ENCODE results near the gene MYRIP.
"Not testable (repeated sequence)": the region's sequence is repeated elsewhere in the genome, so short reads cannot be mapped to it uniquely, and the experiment has no call there.

Gene MYRIP

DNA sequence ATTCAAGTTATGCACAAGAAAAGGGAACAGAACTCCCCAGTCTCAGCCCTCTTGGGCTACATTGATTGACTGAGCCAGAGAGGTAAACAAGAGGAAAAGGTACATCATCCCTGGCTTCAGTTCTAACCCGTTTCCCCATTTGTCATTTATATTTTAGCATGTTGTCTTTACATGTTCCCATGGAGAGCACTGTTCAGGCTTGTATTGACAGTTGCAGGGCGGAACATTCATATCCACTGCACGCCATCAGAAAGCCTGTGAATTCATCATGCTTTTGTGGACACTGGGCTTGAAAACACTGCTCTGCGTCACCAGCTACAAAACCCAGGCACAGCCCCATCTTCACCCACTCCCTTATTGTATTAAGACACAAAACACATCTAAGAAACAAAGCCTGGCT, 259.2 kb downstream of the MYRIP start:
- TF ChIP-seq FOXP2 (optimal IDR thresholded peaks at IDR 0.05; ENCODE audit: control extremely low read depth, extremely low read length, insufficient read depth) (no peak), EZH2 (IDR thresholded peaks at IDR 0.05) (no peak), POLR2AphosphoS5 (IDR thresholded peaks at IDR 0.05; ENCODE audit: borderline replicate concordance, low read depth, low read length) (no peak)
- H3K9ac ChIP-seq (ENCODE audit: insufficient read length): no peak overlapping the region
- no peak for DNase-seq (ENCODE audit: low read depth, low spot score)
- no peak overlapping the region for H3K4me3 ChIP-seq
- no peak overlapping the region for H3K27ac ChIP-seq
- no peaks in the 10 kb centered on the region for H3K36me3 ChIP-seq (ENCODE audit: insufficient read depth, low read length)
- H3K9me3 ChIP-seq (ENCODE audit: low read depth, low read length): no peaks in the 10 kb centered on the region

DNA sequence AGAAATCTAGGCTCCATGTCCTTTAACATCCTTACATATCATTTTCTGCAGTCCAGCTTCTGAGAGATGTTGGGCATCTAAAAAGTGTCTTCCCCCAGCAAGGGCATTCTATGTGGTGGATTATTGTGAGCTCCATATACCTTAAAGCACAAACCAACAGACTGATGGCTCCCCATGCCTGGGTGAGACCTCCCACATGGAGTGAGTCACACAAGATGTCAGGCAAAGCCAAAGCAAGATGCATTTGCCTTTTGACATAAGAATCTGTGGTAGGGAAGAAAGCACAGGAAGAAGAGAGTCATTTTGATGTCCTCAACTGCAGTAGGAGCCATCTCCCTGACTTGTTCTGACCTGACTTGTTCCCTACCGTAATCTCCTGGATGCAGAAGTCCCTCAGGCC, 261.4 kb downstream of the MYRIP start:
- no peaks in the 10 kb centered on the region for H3K9me3 ChIP-seq (ENCODE audit: low read depth, low read length)
- no peak overlapping the region for H3K9ac ChIP-seq (ENCODE audit: insufficient read length)
- no peak for TF ChIP-seq POLR2AphosphoS5 (IDR thresholded peaks at IDR 0.05; ENCODE audit: borderline replicate concordance, low read depth, low read length)
- no peak for TF ChIP-seq FOXP2 (optimal IDR thresholded peaks at IDR 0.05; ENCODE audit: control extremely low read depth, extremely low read length, insufficient read depth)
- no peak for TF ChIP-seq EZH2 (IDR thresholded peaks at IDR 0.05)
- no peaks in the 10 kb centered on the region for H3K36me3 ChIP-seq (ENCODE audit: insufficient read depth, low read length)
- H3K4me3 ChIP-seq: no peak overlapping the region
- no peak for DNase-seq (ENCODE audit: low read depth, low spot score)
- no peak overlapping the region for H3K27ac ChIP-seq

DNA sequence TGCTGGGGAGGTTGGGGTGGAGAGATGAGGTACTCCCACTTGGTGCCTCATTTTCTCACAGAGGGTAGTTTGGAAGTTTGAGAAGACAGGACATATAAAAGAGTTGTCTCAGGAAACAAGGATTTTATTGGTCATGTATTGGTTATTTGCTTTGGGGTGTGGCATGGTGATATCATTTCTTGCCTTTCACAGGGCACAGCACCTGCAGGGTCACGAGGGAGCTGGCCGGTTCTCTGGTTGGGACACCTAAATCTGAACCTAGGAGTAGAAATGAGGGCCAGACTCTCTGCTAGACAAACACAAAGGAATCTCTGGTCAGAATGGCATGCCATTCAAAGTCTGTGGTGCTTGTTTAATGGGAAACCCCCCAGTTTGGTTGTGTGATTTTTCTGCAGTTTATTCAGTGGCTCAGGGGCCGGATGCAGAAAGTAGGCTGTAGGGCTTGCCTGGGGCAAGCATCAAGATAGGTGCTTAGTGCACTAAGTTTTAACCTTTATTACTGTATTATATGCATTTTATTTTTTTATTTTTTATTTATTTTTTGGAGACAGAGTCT, 262.4 kb downstream of the MYRIP start:
- no peaks in the 10 kb centered on the region for H3K9me3 ChIP-seq (ENCODE audit: low read depth, low read length)
- no peak overlapping the region for H3K9ac ChIP-seq (ENCODE audit: insufficient read length)
- no peak overlapping the region for H3K4me3 ChIP-seq
- no peaks in the 10 kb centered on the region for H3K36me3 ChIP-seq (ENCODE audit: insufficient read depth, low read length)
- DNase-seq (ENCODE audit: low read depth, low spot score): no peak
- H3K27ac ChIP-seq: no peak overlapping the region
- TF ChIP-seq FOXP2 (optimal IDR thresholded peaks at IDR 0.05; ENCODE audit: control extremely low read depth, extremely low read length, insufficient read depth): no peak
- no peak for TF ChIP-seq EZH2 (IDR thresholded peaks at IDR 0.05)
- TF ChIP-seq POLR2AphosphoS5 (IDR thresholded peaks at IDR 0.05; ENCODE audit: borderline replicate concordance, low read depth, low read length): no peak

DNA sequence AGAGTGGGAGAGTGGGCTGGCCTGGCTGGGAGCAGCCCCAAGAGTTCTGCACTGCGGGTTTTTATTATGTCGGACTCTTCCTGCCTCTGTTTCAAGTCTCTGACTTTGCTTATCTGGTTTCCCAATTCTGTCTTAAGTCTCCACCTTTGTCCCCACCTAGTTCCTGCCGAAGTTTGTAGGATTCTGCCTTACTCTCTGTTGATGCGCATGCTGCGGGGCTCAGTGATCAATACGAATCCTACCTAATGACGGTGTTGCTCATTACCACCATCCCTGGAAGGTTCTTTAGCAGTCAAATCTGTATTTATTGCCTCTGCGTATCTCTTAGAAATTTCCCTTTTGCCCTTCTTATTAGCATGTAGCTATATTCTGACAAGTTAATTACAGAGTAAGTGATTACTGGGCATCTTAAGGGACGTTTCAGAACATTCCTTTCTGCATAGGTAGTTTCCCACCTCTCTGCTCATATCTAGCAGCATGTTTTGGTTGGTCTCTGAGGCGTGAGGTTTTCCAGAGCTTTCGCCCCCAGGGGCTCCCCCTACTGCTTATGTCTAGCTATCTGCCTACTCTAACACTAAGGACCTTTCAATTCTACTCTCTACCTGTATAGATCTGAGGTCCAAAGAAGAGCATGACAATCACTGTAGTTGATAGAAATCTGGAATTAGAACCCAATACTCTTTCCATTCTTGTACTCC, 264.1 kb downstream of the MYRIP start:
- no peak for TF ChIP-seq POLR2AphosphoS5 (IDR thresholded peaks at IDR 0.05; ENCODE audit: borderline replicate concordance, low read depth, low read length)
- H3K27ac ChIP-seq: no peak overlapping the region
- no peak overlapping the region for H3K9ac ChIP-seq (ENCODE audit: insufficient read length)
- H3K9me3 ChIP-seq (ENCODE audit: low read depth, low read length): no peaks in the 10 kb centered on the region
- H3K4me3 ChIP-seq: no peak overlapping the region
- no peak for DNase-seq (ENCODE audit: low read depth, low spot score)
- H3K36me3 ChIP-seq (ENCODE audit: insufficient read depth, low read length): no peaks in the 10 kb centered on the region

DNA sequence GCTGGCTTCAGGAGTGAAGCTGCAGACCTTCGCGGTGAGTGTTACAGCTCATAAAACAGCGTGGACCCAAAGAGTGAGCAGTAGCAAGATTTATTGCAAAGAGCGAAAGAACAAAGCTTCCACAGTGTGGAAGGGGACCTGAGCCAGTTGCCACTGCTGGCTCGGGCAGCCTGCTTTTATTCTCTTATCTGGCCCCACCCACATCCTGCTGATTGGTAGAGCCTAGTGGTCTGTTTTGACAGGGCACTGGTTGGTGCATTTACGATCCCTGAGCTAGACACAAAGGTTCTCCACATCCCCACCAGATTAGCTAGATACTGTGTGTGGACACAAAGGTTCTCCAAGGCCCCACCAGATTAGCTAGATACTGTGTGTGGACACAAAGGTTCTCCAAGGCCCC, 267.7 kb downstream of the MYRIP start:
- H3K4me3 ChIP-seq; H3K9ac ChIP-seq (ENCODE audit: insufficient read length); H3K36me3 ChIP-seq (ENCODE audit: insufficient read depth, low read length); H3K9me3 ChIP-seq (ENCODE audit: low read depth, low read length); H3K27ac ChIP-seq; DNase-seq (ENCODE audit: low read depth, low spot score): not testable (repeated sequence)

DNA sequence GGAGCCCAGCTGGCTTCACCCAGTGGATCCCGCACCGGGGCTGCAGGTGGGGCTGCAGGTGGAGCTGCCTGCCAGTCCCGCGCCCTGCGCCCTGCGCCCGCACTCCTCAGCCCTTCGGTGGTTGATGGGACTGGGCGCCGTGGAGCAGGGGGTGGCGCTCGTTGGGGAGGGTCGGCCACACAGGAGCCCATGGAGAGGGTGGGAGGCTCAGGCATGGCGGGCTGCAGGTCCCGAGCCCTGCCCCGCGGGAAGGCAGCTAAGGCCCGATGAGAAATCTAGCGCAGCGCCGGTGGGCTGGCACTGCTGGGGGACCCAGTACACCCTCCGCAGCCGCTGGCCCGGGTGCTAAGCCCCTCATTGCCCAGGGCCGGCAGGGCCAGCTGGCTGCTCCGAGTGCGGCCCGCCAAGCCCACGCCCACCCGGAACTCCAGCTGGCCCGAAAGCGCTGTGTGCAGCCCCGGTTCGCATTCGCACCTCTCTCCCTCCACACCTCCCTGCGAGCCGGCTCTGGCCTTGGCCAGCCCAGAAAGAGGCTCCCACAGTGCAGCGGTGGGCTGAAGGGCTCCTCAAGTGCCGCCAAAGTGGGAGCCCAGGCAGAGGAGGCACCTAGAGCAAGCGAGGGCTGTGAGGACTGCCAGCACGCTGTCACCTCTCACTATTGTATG, 268.6 kb downstream of the MYRIP start:
- H3K36me3 ChIP-seq (ENCODE audit: insufficient read depth, low read length); H3K9ac ChIP-seq (ENCODE audit: insufficient read length); DNase-seq (ENCODE audit: low read depth, low spot score); H3K27ac ChIP-seq; H3K4me3 ChIP-seq; H3K9me3 ChIP-seq (ENCODE audit: low read depth, low read length): not testable (repeated sequence)

DNA sequence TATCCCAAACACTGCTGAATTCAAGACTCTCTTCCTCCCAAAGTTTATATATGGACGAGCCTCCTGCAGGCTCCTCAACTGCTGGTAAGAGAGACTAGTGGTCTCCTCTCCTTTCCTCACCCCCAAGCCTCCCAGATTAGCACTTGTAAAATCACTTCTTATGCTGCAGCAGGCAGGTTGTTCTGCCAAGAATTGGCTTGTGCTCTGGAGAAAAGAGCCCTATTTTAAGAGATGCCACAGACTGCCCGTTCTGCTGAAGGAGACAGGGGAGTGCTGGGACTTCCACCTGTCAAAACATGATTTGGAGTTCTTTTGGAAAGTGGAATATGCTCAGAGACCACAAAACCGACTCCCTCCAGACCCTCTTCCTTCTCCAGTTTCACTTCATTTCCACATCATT, 269.2 kb downstream of the MYRIP start:
- Histone ChIP-seq H3K9ac (ENCODE audit: insufficient read length) (no peak overlapping the region), H3K9me3 (ENCODE audit: low read depth, low read length) (no peaks in the 10 kb centered on the region), H3K4me3 (no peak overlapping the region), H3K36me3 (ENCODE audit: insufficient read depth, low read length) (no peaks in the 10 kb centered on the region), H3K27ac (no peak overlapping the region)
- DNase-seq (ENCODE audit: low read depth, low spot score): no peak
- TF ChIP-seq POLR2AphosphoS5 (IDR thresholded peaks at IDR 0.05; ENCODE audit: borderline replicate concordance, low read depth, low read length) (no peak), FOXP2 (optimal IDR thresholded peaks at IDR 0.05; ENCODE audit: control extremely low read depth, extremely low read length, insufficient read depth) (no peak), EZH2 (IDR thresholded peaks at IDR 0.05) (no peak)

DNA sequence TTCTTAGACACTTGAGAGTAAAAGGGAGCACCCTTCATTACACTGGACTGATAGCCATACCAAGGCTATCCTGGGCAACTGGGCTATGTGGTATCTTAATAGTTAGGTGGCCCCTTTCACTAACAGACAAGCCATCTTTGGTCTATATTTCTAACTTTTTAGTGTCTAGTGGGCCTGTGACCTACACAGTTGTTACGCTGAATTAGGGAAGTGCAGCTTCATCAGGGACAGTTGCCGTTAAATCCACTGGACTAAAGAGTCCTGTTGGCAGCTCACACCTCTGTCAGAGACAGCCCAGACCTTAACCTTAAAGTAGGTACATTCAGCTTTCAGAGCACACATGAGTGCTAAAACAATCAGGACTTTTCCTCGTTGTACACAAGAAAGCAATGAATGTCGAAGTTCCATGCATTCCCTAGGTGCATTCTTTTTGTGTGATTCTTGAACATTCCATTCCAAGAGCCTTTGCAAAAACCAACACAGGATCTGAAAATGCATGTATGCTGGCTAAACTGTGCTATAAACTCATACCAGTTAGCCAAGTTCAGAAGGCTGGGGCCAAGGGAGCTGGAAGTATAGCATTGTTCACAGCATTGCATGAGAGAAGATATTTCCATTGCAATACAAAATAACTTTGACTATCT, 269.9 kb downstream of the MYRIP start:
- DNase-seq (ENCODE audit: low read depth, low spot score): no peak
- no peak overlapping the region for H3K27ac ChIP-seq
- H3K36me3 ChIP-seq (ENCODE audit: insufficient read depth, low read length): no peaks in the 10 kb centered on the region
- H3K4me3 ChIP-seq: no peak overlapping the region
- TF ChIP-seq FOXP2 (optimal IDR thresholded peaks at IDR 0.05; ENCODE audit: control extremely low read depth, extremely low read length, insufficient read depth) (no peak), POLR2AphosphoS5 (IDR thresholded peaks at IDR 0.05; ENCODE audit: borderline replicate concordance, low read depth, low read length) (no peak), EZH2 (IDR thresholded peaks at IDR 0.05) (no peak)
- H3K9me3 ChIP-seq (ENCODE audit: low read depth, low read length): no peaks in the 10 kb centered on the region
- no peak overlapping the region for H3K9ac ChIP-seq (ENCODE audit: insufficient read length)

DNA sequence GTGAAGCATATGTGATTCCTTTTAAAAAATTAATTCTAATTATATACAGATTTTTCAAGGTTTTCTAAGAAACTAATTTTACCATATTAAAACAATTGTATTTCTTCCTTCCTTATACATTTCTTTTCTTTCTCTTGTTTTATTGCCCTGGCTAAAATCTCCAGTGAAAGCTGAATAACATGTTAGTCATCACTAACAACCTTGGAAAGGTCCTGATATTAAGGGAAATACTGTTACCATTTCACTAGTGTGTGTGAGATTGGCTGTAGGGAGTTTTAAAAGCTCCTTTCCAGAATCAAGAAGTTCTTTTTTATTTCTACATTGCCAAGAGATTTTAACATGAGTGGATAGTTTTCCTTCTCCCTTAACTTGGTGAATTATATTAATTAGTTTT, 270.4 kb downstream of the MYRIP start:
- no peak overlapping the region for H3K9ac ChIP-seq (ENCODE audit: insufficient read length)
- H3K9me3 ChIP-seq (ENCODE audit: low read depth, low read length): no peaks in the 10 kb centered on the region
- no peak overlapping the region for H3K27ac ChIP-seq
- no peaks in the 10 kb centered on the region for H3K36me3 ChIP-seq (ENCODE audit: insufficient read depth, low read length)
- H3K4me3 ChIP-seq: no peak overlapping the region
- no peak for DNase-seq (ENCODE audit: low read depth, low spot score)
- no peak for TF ChIP-seq EZH2 (IDR thresholded peaks at IDR 0.05)
- TF ChIP-seq FOXP2 (optimal IDR thresholded peaks at IDR 0.05; ENCODE audit: control extremely low read depth, extremely low read length, insufficient read depth): no peak
- TF ChIP-seq POLR2AphosphoS5 (IDR thresholded peaks at IDR 0.05; ENCODE audit: borderline replicate concordance, low read depth, low read length): no peak
